Measurements from ENCODE around the gene BLOC1S5. TPM values are rescaled to one million over a fixed set of nuclear protein-coding genes. Genes with fewer than 3 reads are reported as not detected.

Gene BLOC1S5
- total RNA-seq, 1 donor from 2014 or later, result 13.8 TPM

DNA sequence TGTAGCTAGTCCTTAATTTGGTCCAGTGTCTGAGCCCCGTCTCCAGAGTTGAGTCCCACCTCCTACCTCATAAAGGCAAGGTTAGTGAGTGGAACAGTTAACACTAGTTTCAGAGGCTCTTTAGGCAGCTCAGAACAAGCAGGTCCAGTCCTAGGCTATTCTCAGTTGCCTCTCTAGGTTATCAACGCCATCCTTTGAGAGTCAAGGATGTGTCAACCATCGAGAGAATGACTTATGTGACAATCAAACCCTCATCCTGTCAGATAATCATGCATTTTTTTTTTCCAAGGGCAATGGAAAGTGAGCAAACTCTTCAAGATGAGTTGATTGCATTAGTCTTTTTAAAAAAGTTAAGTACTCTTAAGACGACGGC lies 89.6 kb downstream of the BLOC1S5 start:
- ChIA-PET POLR2A (no interaction called here), CTCF (no interaction called here)
- Mint-ChIP-seq H3K36me3 (ENCODE audit: low read depth) (peaks cover 3% of the 10 kb centered on the region), H3K4me3 (no peak overlapping the region), H3K27me3 (peaks cover 14% of the 10 kb centered on the region), H3K9me3 (peaks cover 9% of the 10 kb centered on the region), H3K27ac (no peak overlapping the region), H3K4me1 (peaks cover 30% of the 10 kb centered on the region)
- ATAC-seq (ENCODE audit: low read depth) (no peak), DNase-seq (no peak)
- no peak for TF ChIP-seq CTCF (IDR thresholded peaks at IDR 0.05)
- intact Hi-C loops (cut with micrococcal nuclease), result no loop called here

DNA sequence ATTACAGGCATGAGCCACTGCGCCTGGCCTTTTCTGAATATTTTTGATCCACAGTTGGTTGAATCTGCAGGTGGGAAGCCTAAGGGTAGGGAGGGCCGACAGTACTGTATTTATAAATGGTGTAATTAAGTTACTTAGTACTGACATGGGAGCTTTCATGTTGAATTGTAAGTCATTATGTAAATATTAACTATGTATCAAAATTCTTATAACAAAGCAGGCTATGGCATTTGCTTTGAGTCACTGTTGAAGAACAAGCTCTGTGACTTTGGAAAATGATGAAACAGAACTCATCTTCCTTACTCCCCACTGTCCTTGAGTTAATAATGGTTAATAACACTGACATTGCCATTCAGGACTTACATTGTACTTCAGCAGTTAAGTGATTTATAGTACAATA lies 90.6 kb downstream of the BLOC1S5 start:
- H3K27me3 Mint-ChIP-seq, result peaks cover 14% of the 10 kb centered on the region
- DNase-seq (no peak), ATAC-seq (ENCODE audit: low read depth) (no peak)
- peaks cover 23% of the 10 kb centered on the region for H3K4me1 Mint-ChIP-seq
- POLR2A ChIA-PET, result no interaction called here
- CTCF ChIA-PET, result no interaction called here
- H3K9me3 Mint-ChIP-seq, result peaks cover 9% of the 10 kb centered on the region
- no peak overlapping the region for H3K4me3 Mint-ChIP-seq
- intact Hi-C loops (cut with micrococcal nuclease), result no loop called here
- no peak overlapping the region for H3K27ac Mint-ChIP-seq
- TF ChIP-seq CTCF (IDR thresholded peaks at IDR 0.05), result no peak
- H3K36me3 Mint-ChIP-seq (ENCODE audit: low read depth), result peaks cover 3% of the 10 kb centered on the region

GRCh38 chr6:7971499-7971898 lies 92.7 kb downstream of the BLOC1S5 start:
- DNase-seq, result no peak
- H3K36me3 Mint-ChIP-seq (ENCODE audit: low read depth), result peaks cover 3% of the 10 kb centered on the region
- ChIA-PET POLR2A (no interaction called here), CTCF (no interaction called here)
- H3K27me3 Mint-ChIP-seq, result peaks cover 12% of the 10 kb centered on the region
- peaks cover 9% of the 10 kb centered on the region for H3K9me3 Mint-ChIP-seq
- intact Hi-C loops (cut with micrococcal nuclease), result no loop called here
- no peak overlapping the region for H3K27ac Mint-ChIP-seq
- no peak for ATAC-seq (ENCODE audit: low read depth)
- H3K4me1 Mint-ChIP-seq, result peaks cover 21% of the 10 kb centered on the region
- no peak for TF ChIP-seq CTCF (IDR thresholded peaks at IDR 0.05)
- H3K4me3 Mint-ChIP-seq, result no peak overlapping the region

DNA sequence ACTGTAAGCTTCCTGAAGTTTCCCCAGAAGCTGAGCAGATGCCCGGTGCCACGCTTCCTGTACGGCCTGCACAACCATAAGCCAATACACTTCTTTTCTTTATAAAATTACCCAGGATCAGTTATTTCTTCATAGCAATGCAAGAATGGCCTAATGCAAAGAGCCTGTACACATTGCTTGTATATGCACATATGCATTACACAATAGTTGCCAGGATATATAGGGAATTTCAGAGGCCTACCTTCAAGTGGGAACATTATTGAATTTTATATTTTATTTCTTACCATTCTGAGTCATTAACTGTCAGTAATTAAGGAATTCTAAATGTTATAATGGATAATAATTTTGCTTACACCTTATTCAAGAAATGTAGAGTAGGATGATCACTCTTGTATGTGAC lies 93.6 kb downstream of the BLOC1S5 start:
- CTCF ChIA-PET, result no interaction called here
- no peak for DNase-seq
- intact Hi-C loops (cut with micrococcal nuclease), result no loop called here
- peaks cover 15% of the 10 kb centered on the region for H3K4me1 Mint-ChIP-seq
- peaks cover 11% of the 10 kb centered on the region for H3K27me3 Mint-ChIP-seq
- POLR2A ChIA-PET, result no interaction called here
- H3K9me3 Mint-ChIP-seq, result peaks cover 9% of the 10 kb centered on the region
- no peak overlapping the region for H3K27ac Mint-ChIP-seq
- TF ChIP-seq CTCF (IDR thresholded peaks at IDR 0.05), result no peak
- no peak overlapping the region for H3K4me3 Mint-ChIP-seq
- no peak for ATAC-seq (ENCODE audit: low read depth)
- peaks cover 3% of the 10 kb centered on the region for H3K36me3 Mint-ChIP-seq (ENCODE audit: low read depth)

Other genes with a start within 250 kb of the BLOC1S5 start
- 68.2 TPM in 2 replicates for gene TXNDC5, start 153.6 kb downstream of the BLOC1S5 start, total RNA-seq
- 32.5 and 33.0 TPM in 2 replicates for gene EEF1E1, start 38.2 kb upstream of the BLOC1S5 start, total RNA-seq